ENCODE measurements around the gene CAPN5. TPM values are rescaled to one million over a fixed set of nuclear protein-coding genes. Genes with fewer than 3 reads are reported as not detected.

CAPN5 gene
- total and polyA plus RNA-seq, 10 of the 15 experiments (the other 5 are each of a cell fraction or from before 2014, with no cell fraction given) = 0.02 to 0.33 (median 0.07) TPM; not detected in 3

- TF ChIP-seq HCFC1 (IDR thresholded peaks at IDR 0.05; ENCODE audit: low read length) (no peak), RBBP5 (conservative IDR thresholded peaks at IDR 0.05) (no peak), KAT2A (conservative IDR thresholded peaks at IDR 0.05; ENCODE audit: control insufficient read depth, low read depth, low read length) (no peak), BHLHE40 (IDR thresholded peaks at IDR 0.05; ENCODE audit: borderline replicate concordance in 1 of 2, low read depth in 2 of 2, low read length in 1 of 2) (peak in 1 of 2 experiments; percentile 16; a peak in 1 of 4 replicates), DPF2 (IDR thresholded peaks at IDR 0.05) (no peak), CBX5 (IDR thresholded peaks at IDR 0.05; ENCODE audit: low read depth) (no peak), BACH1 (IDR thresholded peaks at IDR 0.05; ENCODE audit: borderline replicate concordance) (no peak)
Measured at GRCh38 chr11:77046060-77046501, 20.7 kb upstream of the CAPN5 start (continued).

- Histone ChIP-seq H3K79me2 (ENCODE audit: control insufficient read depth, insufficient read depth, low read length) (no peaks in the 10 kb centered on the region), H3K4me1 (ENCODE audit: control insufficient read depth, insufficient read depth, low read length) (no peaks in the 10 kb centered on the region; the same call in 1 of the 2 replicates), H3K4me2 (ENCODE audit: control insufficient read depth, insufficient read depth) (peak overlapping the region; percentile 61), H3K9ac (ENCODE audit: control insufficient read depth, insufficient read depth, low read length) (no peak overlapping the region), H2AFZ (ENCODE audit: control insufficient read depth, low read depth, low read length) (no peak overlapping the region), H3K27ac (ENCODE audit: control insufficient read depth, insufficient read depth) (no peak overlapping the region), H3K36me3 (ENCODE audit: control insufficient read depth in 2 of 2, insufficient read depth in 2 of 2, low read length in 1 of 2) (no peaks in the 10 kb centered on the region), H3K4me3 (peak overlapping the region; percentile 15; the same call in 1 of the 2 replicates), H3K9me3 (replicated peaks; ENCODE audit: control insufficient read depth, insufficient read depth, low read length) (no peaks in the 10 kb centered on the region), H3K27me3 (replicated peaks in 1 of 2; ENCODE audit: control insufficient read depth in 2 of 2, insufficient read depth in 2 of 2, low read length in 1 of 2) (no peaks in the 10 kb centered on the region; a peak in 1 of 4 replicates), H4K20me1 (ENCODE audit: control insufficient read depth, insufficient read depth) (no peaks in the 10 kb centered on the region; the same call in 1 of the 2 replicates)
- FAIRE-seq (peak; percentile 83), DNase-seq (ENCODE audit: low read depth, low spot score) (peak; percentile 92), ATAC-seq (peak; percentile 97)
- ChIA-PET POLR2A (interaction anchor here (0.6 kb wide), 4 partner anchors 44 to 379 kb away, joined by 3 to 5 read pairs (median 4); no protein-coding TSS in a partner anchor), RAD21 (ENCODE audit: unreplicated experiment) (interaction anchor here (0.5 to 3.0 kb wide), 12 partner anchors 10 to 583 kb away, joined by 3 to 51 read pairs (median 4); partner anchors contain the start of genes B3GNT6 and CAPN5), CTCF (interaction anchor here (0.6 to 3.0 kb wide), 31 partner anchors 9 to 601 kb away, joined by 3 to 105 read pairs (median 4); partner anchors contain the start of gene B3GNT6), SMC1A (ENCODE audit: uncharacterized antibody, unreplicated experiment) (interaction anchor here (0.6 to 2.9 kb wide), 7 partner anchors 19 to 519 kb away, joined by 3 to 41 read pairs (median 4); no protein-coding TSS in a partner anchor)
- BruUV-seq (replicated peaks) = no TSS peak
- WGBS (ENCODE audit: insufficient coverage, insufficient replicate concordance, low lambda C conversion rate, missing lambda C conversion rate) = 2% methylated on average over 15 of the region's 15 CpGs
- intact Hi-C loops (cut with micrococcal nuclease; ENCODE audit: unreplicated experiment) (loop anchor here (1.0 to 10.0 kb wide), 4 partner anchors 19 to 312 kb away; partner anchors contain the start of gene CAPN5), in situ Hi-C loops (cut with MboI) (loop anchor here (5.0 kb wide), 1 partner anchor 45 kb away; no protein-coding TSS in a partner anchor)
- TF ChIP-seq FOXM1 (IDR thresholded peaks at IDR 0.05; ENCODE audit: low read depth, low read length) = no peak
- 0 out of 2 replicates have a peak, but pooled peaks have one; percentile 31 for TF ChIP-seq CBFB (IDR thresholded peaks at IDR 0.05; ENCODE audit: low read depth)
- no peak for TF ChIP-seq HDGF (IDR thresholded peaks at IDR 0.05)
- no peak for TF ChIP-seq IKZF1 (conservative IDR thresholded peaks at IDR 0.05)
- TF ChIP-seq IRF5 (IDR thresholded peaks at IDR 0.05; ENCODE audit: borderline replicate concordance) = no peak
- TF ChIP-seq SKIL (IDR thresholded peaks at IDR 0.05; ENCODE audit: low read depth, poor library complexity, severe bottlenecking) = no peak
- TF ChIP-seq CHD2 (IDR thresholded peaks at IDR 0.05; ENCODE audit: borderline replicate concordance, low read depth, low read length) = no peak
- no peak for TF ChIP-seq ESRRA (IDR thresholded peaks at IDR 0.05; ENCODE audit: low read length)
- no peak for TF ChIP-seq ZBED1 (IDR thresholded peaks at IDR 0.05; ENCODE audit: borderline replicate concordance)
- no peak for TF ChIP-seq ZZZ3 (IDR thresholded peaks at IDR 0.05; ENCODE audit: control insufficient read depth, insufficient read length, low read depth)
Measured at GRCh38 chr11:77047007-77047927, 19.5 kb upstream of the CAPN5 start.
